Measurements from ENCODE around the gene ABAT.

- no peak for TF ChIP-seq TCF4 (CRISPR knock-in tag; IDR thresholded peaks at IDR 0.05; ENCODE audit: borderline replicate concordance)
- no peak for TF ChIP-seq GLIS3 (CRISPR knock-in tag; IDR thresholded peaks at IDR 0.05)
- TF ChIP-seq OSR1 (CRISPR knock-in tag; IDR thresholded peaks at IDR 0.05): no peak
- no peak for TF ChIP-seq ZC3H10 (CRISPR knock-in tag; IDR thresholded peaks at IDR 0.05)
- no peak for TF ChIP-seq CREB5 (CRISPR knock-in tag; IDR thresholded peaks at IDR 0.05; ENCODE audit: low read depth)
- TF ChIP-seq ESRRG (CRISPR knock-in tag; IDR thresholded peaks at IDR 0.05): no peak
- TF ChIP-seq, protein P1, sequence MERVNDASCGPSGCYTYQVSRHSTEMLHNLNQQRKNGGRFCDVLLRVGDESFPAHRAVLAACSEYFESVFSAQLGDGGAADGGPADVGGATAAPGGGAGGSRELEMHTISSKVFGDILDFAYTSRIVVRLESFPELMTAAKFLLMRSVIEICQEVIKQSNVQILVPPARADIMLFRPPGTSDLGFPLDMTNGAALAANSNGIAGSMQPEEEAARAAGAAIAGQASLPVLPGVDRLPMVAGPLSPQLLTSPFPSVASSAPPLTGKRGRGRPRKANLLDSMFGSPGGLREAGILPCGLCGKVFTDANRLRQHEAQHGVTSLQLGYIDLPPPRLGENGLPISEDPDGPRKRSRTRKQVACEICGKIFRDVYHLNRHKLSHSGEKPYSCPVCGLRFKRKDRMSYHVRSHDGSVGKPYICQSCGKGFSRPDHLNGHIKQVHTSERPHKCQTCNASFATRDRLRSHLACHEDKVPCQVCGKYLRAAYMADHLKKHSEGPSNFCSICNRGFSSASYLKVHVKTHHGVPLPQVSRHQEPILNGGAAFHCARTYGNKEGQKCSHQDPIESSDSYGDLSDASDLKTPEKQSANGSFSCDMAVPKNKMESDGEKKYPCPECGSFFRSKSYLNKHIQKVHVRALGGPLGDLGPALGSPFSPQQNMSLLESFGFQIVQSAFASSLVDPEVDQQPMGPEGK (CRISPR knock-in tag; IDR thresholded peaks at IDR 0.05; ENCODE audit: borderline replicate concordance): no peak
- TF ChIP-seq ZFP3 (CRISPR knock-in tag; IDR thresholded peaks at IDR 0.05): no peak
Observed at GRCh38 chr16:8801701-8802100, 127.3 kb downstream of the ABAT start.

Measured in SK-N-SH treated with all-trans-retinoic acid at 6 μM for 48 hours (cell line).